ENCODE measurements around the gene SPX.

Gene SPX

GRCh38 chr12:21547437-21547836, 21.3 kb downstream of the SPX start:
- H3K27ac ChIP-seq, result no peak overlapping the region
- no peak for TF ChIP-seq ZFX (IDR thresholded peaks at IDR 0.05)
- TF ChIP-seq, protein P1, sequence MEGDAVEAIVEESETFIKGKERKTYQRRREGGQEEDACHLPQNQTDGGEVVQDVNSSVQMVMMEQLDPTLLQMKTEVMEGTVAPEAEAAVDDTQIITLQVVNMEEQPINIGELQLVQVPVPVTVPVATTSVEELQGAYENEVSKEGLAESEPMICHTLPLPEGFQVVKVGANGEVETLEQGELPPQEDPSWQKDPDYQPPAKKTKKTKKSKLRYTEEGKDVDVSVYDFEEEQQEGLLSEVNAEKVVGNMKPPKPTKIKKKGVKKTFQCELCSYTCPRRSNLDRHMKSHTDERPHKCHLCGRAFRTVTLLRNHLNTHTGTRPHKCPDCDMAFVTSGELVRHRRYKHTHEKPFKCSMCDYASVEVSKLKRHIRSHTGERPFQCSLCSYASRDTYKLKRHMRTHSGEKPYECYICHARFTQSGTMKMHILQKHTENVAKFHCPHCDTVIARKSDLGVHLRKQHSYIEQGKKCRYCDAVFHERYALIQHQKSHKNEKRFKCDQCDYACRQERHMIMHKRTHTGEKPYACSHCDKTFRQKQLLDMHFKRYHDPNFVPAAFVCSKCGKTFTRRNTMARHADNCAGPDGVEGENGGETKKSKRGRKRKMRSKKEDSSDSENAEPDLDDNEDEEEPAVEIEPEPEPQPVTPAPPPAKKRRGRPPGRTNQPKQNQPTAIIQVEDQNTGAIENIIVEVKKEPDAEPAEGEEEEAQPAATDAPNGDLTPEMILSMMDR (conservative IDR thresholded peaks at IDR 0.05), result no peak

DNA sequence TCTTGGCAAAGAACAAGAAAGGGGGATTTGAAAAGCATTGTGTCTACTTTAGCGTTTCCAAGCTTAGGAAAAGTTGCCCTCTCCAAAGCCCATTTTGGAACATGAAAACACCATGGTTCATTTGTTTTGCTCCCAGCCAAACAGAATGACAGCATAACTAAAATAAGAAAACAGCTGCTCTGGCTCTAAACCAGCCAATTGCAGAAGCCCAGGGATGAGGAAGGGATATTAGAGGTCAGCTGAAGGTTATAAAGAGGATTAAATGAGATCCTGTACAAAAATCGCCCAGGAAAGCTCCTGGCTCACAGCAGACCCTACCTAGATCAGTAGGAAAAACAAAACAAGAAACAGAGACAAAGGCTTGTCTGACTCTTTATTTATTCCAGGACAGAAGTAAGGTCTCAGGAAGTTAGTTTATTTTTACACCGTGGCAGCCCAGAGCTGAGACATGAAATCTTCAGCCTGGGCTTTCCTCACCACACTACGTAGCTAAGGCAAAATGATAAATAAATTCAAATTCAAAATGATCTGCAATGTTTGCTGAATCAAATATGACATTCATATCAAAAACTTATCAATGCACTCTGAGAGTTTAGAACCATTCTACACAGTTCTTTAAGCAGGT, 25.9 kb downstream of the SPX start:
- TF ChIP-seq, protein P1 (conservative IDR thresholded peaks at IDR 0.05), result no peak
- no peak for TF ChIP-seq ZFX (IDR thresholded peaks at IDR 0.05)

DNA sequence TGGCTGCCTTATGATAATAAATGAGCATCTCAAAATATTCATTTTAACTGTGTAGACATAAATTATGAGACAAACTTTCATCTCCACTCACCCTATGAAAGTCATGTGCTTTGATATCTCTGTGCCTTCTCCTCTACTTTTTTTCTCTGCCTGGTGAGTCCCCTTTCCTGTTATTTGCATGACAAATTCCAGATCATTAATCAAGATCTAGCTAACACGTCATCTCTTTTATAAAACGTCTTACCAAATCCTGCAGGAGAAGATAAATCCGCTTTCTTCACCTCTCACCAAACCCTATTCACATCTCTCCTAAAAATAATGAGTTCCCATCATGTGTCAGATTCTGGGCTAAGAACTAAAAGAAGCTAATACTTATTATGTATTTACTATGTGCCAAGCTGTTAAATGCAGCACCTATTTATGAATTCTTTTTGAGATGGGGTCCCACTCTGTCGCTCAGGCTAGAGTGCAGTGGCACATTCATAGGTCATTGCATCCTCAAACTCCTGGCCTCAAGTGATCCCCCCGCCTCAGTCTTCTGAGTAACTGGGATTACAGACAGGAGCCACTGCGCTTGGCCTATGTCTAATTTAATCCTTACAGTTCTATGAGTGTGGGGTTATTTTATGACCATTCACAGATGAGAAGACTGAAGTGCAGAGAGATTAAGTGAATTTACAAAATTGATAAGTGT, 26.7 kb downstream of the SPX start:
- H3K27ac ChIP-seq, result no peak overlapping the region
- TF ChIP-seq, protein P1 (conservative IDR thresholded peaks at IDR 0.05), result no peak
- TF ChIP-seq ZFX (IDR thresholded peaks at IDR 0.05), result no peak

More for the DNA sequence above, 25.9 kb downstream of the SPX start:
- no peak overlapping the region for H3K27ac ChIP-seq

GRCh38 chr12:21553329-21553675, 27.2 kb downstream of the SPX start:
- no peak for TF ChIP-seq ZFX (IDR thresholded peaks at IDR 0.05)
- TF ChIP-seq, protein P1 (conservative IDR thresholded peaks at IDR 0.05), result no peak
- no peak overlapping the region for H3K27ac ChIP-seq

DNA sequence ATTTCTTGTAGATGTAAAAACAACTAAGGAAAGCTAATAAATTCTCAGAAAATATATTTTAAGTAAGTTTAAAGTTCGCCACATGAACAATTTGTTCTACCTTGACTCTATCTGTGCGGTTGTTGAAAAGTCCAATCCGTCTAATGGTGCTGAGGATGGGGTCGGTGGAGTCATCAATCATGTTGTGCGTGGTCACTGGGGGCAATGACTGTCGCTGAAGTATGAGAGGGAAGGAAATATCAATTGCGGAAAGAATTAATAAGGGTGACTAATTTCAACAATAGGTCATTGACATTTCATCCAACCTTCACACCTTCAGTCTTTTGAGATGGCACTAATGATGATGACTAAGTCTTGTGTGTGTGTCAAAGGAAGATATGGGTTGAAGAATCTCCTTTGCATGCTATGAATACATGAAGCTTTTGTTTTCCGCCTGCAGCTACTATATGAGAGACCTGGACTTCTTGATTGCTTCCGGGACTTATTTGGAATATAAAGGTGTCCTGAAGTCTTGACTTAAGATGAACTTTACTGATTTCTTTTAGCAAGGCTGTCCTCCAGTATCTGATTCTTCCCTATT, 32.1 kb downstream of the SPX start:
- TF ChIP-seq ZFX (IDR thresholded peaks at IDR 0.05), result no peak
- TF ChIP-seq, protein P1 (conservative IDR thresholded peaks at IDR 0.05), result no peak
- H3K27ac ChIP-seq, result no peak overlapping the region

DNA sequence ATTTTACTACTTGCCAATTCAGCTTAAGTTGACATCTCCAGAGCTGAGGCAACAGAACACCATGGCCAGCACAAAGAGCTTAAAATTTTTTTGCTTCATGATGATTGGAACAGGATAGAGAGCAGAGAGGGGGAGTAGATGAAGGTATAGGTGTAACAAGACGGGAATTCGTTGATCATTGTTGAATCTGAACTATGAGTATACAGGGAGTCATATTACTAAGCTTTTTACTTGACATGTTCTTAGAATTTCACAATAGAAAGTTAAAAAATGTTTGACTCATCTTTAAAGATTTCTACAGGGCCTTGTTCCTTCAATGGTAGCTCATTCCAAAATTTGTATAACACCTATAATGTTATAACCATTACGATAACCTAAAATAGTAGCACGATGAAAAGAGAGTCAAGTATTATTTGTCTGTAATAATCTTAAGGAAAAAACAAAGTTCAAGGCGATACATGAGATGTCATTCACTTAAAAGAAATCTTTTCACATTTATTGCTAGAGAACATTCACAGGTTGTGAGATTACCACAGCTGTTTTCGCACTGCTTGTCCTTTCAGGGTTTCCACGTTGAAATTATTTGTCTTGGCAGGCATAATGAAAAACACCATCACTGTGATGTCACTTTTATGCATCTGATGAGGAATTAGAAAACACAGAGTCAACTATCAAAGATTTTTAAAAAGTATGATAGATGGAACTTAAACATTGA, 33.9 kb downstream of the SPX start:
- TF ChIP-seq ZFX (IDR thresholded peaks at IDR 0.05), result no peak
- TF ChIP-seq, protein P1 (conservative IDR thresholded peaks at IDR 0.05), result no peak
- no peak overlapping the region for H3K27ac ChIP-seq

- H3K27ac ChIP-seq, result no peak overlapping the region
- TF ChIP-seq ZFX (IDR thresholded peaks at IDR 0.05), result no peak
- TF ChIP-seq, protein P1 (conservative IDR thresholded peaks at IDR 0.05), result no peak
Observed at GRCh38 chr12:21561158-21561557, 35.1 kb downstream of the SPX start.

All from C4-2B (cell line).